ENCODE measurements around the gene CCDC112. TPM values are rescaled to one million over a fixed set of nuclear protein-coding genes. Genes with fewer than 3 reads are reported as not detected.

CCDC112 gene
- 6.5 TPM for total RNA-seq
- polyA plus RNA-seq (ENCODE audit: insufficient read depth, low read depth, low replicate concordance): 3.8 TPM
- long read RNA-seq, donor 1, partial matches to known transcripts: 0 of 1 reads
- long read RNA-seq, donor 1, other reads (novel, unspliced or antisense): 0 of 1 reads
- long read RNA-seq, donor 2, partial matches to known transcripts: 0 of 2 reads
- long read RNA-seq, donor 2, other reads (novel, unspliced or antisense): 0 of 2 reads
- long read RNA-seq, donor 3, partial matches to known transcripts: 0 of 2 reads
- long read RNA-seq, donor 3, other reads (novel, unspliced or antisense): 0 of 2 reads
- long read RNA-seq, donor 4, partial matches to known transcripts: 0 of 1 reads
- long read RNA-seq, donor 4, other reads (novel, unspliced or antisense): 0 of 1 reads
- long read RNA-seq, donor 5: 0 reads
- long read RNA-seq, donor 6: 0 reads
- long read RNA-seq, donor 7, partial matches to known transcripts: 2 of 2 reads
- long read RNA-seq, donor 7, other reads (novel, unspliced or antisense): 0 of 2 reads
- long read RNA-seq, donor 8: 0 reads
- long read RNA-seq, donor 9, partial matches to known transcripts: 0 of 1 reads
- long read RNA-seq, donor 9, other reads (novel, unspliced or antisense): 0 of 1 reads
- long read RNA-seq, donor 10, partial matches to known transcripts: 0 of 1 reads
- long read RNA-seq, donor 10, other reads (novel, unspliced or antisense): 0 of 1 reads

DNA sequence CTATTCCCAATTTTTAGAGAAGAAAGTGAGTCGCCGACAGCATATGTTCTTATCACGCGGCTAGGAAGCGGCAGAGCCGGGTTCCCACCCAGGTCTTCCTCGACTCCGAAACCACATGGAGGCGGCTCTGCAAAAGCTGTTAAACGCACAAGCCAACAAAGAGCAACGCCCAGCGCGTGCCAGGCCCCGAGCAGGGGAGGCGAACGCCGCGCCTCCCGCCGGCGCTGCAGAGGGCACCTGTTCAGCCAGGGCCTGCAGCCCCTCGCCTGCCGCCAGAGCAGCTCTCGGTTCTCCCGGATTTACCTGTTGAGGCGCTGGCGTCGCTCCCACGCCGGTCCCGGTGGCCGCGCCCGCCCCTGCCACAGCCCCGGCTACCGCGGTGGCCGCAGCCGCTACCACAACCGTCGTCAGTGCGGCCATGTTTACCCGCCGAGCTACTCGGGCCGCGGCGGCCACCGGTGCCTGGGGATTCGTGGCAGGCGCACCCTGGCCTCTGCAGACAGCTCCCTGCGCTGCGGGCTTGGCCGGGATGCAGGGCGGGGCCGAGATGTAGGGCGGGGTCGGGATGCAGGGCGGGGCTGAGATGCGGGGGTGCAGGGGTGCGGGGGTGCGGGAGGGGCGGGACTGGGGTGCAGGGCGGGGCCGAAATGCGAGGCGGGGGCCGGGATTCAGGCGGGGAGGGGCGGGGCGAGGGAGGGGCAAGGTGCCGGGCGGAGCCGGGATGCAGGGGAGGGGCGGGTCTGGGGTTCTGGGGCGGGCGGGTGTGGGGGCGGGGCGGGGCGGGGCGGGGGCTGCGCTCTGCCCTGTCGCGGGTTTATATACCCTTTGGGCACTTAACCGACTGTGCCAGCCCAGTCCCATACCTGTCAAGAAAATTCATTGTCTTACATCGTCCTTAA, at the start of gene CCDC112:
TSS of gene CCDC112 (minus strand) at position 531 of the 899 bp plus-strand sequence. CDS start at position 420, 111 bp downstream.
- peaks cover 0 to 3% (median 0%) of the 10 kb centered on the region in 3 donors for H3K4me1 ChIP-seq (ENCODE audit: control insufficient read depth in 2 of 3, insufficient read depth in 2 of 3, low read depth in 1 of 3, low read length in 3 of 3)
- intact Hi-C loops (cut with DNase I): no loop called here
- H3K27ac ChIP-seq (ENCODE audit: low read depth in 2 of 2, low read length in 2 of 2): peak within 1 kb of the TSS in 1 of 2 donors; percentile 23
- H3K27me3 ChIP-seq (ENCODE audit: control insufficient read depth, insufficient read depth, low read length): no peaks in the 10 kb centered on the region
- DNase-seq (peak; percentile 79 to 94 (median 86)), FAIRE-seq (no peak)
- H3K36me3 ChIP-seq (ENCODE audit: control insufficient read depth in 2 of 3, insufficient read depth in 3 of 3, low read length in 3 of 3): no peaks in the 10 kb centered on the region
- H3K9ac ChIP-seq (ENCODE audit: low read length in 3 of 3): peak within 1 kb of the TSS in 2 of 3 donors; percentile 59 to 68
- TF ChIP-seq CTCF (IDR thresholded peaks at IDR 0.05; ENCODE audit: borderline replicate concordance, extremely low read depth, insufficient read depth): no peak
- H3K4me3 ChIP-seq (ENCODE audit: low read length in 3 of 3): peak within 1 kb of the TSS; percentile 73 to 80 (median 76)
- H3K9me3 ChIP-seq (ENCODE audit: control insufficient read depth in 2 of 3, insufficient read depth in 1 of 3, low read length in 3 of 3): no peaks in the 10 kb centered on the region

GRCh38 chr5:115345344-115345743, 48.9 kb upstream of the CCDC112 start:
- H3K9ac ChIP-seq (ENCODE audit: low read length in 3 of 3): no peak overlapping the region
- no peak overlapping the region for H3K27ac ChIP-seq (ENCODE audit: low read depth in 2 of 2, low read length in 2 of 2)
- no peak for TF ChIP-seq CTCF (IDR thresholded peaks at IDR 0.05; ENCODE audit: borderline replicate concordance, extremely low read depth, insufficient read depth)
- DNase-seq: no peak
- intact Hi-C loops (cut with DNase I): no loop called here
- no peak overlapping the region for H3K4me3 ChIP-seq (ENCODE audit: low read length in 3 of 3)
- no peaks in the 10 kb centered on the region for H3K9me3 ChIP-seq (ENCODE audit: control insufficient read depth in 2 of 3, insufficient read depth in 1 of 3, low read length in 3 of 3)
- H3K36me3 ChIP-seq (ENCODE audit: control insufficient read depth in 2 of 3, insufficient read depth in 3 of 3, low read length in 3 of 3): no peaks in the 10 kb centered on the region
- H3K27me3 ChIP-seq (ENCODE audit: control insufficient read depth, insufficient read depth, low read length): no peaks in the 10 kb centered on the region
- H3K4me1 ChIP-seq (ENCODE audit: control insufficient read depth in 2 of 3, insufficient read depth in 2 of 3, low read depth in 1 of 3, low read length in 3 of 3): no peaks in the 10 kb centered on the region
- FAIRE-seq: no peak

GRCh38 chr5:115343855-115344254, 47.4 kb upstream of the CCDC112 start:
- TF ChIP-seq CTCF (IDR thresholded peaks at IDR 0.05; ENCODE audit: borderline replicate concordance, extremely low read depth, insufficient read depth): no peak
- H3K9ac ChIP-seq (ENCODE audit: low read length in 3 of 3): no peak overlapping the region
- H3K27me3 ChIP-seq (ENCODE audit: control insufficient read depth, insufficient read depth, low read length): no peaks in the 10 kb centered on the region
- no peak overlapping the region for H3K27ac ChIP-seq (ENCODE audit: low read depth in 2 of 2, low read length in 2 of 2)
- no peaks in the 10 kb centered on the region for H3K4me1 ChIP-seq (ENCODE audit: control insufficient read depth in 2 of 3, insufficient read depth in 2 of 3, low read depth in 1 of 3, low read length in 3 of 3)
- intact Hi-C loops (cut with DNase I): no loop called here
- no peak for FAIRE-seq
- no peak for DNase-seq
- H3K9me3 ChIP-seq (ENCODE audit: control insufficient read depth in 2 of 3, insufficient read depth in 1 of 3, low read length in 3 of 3): no peaks in the 10 kb centered on the region
- H3K36me3 ChIP-seq (ENCODE audit: control insufficient read depth in 2 of 3, insufficient read depth in 3 of 3, low read length in 3 of 3): no peaks in the 10 kb centered on the region
- H3K4me3 ChIP-seq (ENCODE audit: low read length in 3 of 3): no peak overlapping the region

Measured in kidney (tissue), 22 donors.